Neural crest cell (in vitro differentiated cells): ENCODE measurements around the gene SLC25A39. TPM values are rescaled to one million over a fixed set of nuclear protein-coding genes. Genes with fewer than 3 reads are reported as not detected.

Experiments
- DNase-seq: peaks from one replicate; pipeline ENCODE4 v3.0.0; 2021; ENCODE audit warnings: low read depth, mixed read lengths, low spot score
- H3K27ac Mint-ChIP-seq: one replicate; pipeline ENCODE4 v1.8.0; 2021; ENCODE audit warnings: mild to moderate bottlenecking, mixed read lengths; ENCODE audit not compliant: unreplicated experiment
- H3K27me3 Mint-ChIP-seq: 2 replicates; pipeline ENCODE4 v1.8.0; 2021; ENCODE audit warnings: low read depth, mild to moderate bottlenecking, mixed read lengths
- H3K36me3 Mint-ChIP-seq: 2 replicates; pipeline ENCODE4 v1.8.0; 2021; ENCODE audit warnings: low read depth, mild to moderate bottlenecking, mixed read lengths
- H3K4me1 Mint-ChIP-seq: 2 replicates; pipeline ENCODE4 v1.8.0; 2021; ENCODE audit warnings: mixed read lengths
- H3K4me3 Mint-ChIP-seq: one replicate; pipeline ENCODE4 v1.8.0; 2021; ENCODE audit warnings: mild to moderate bottlenecking, mixed read lengths
- H3K9me3 Mint-ChIP-seq: 2 replicates; pipeline ENCODE4 v1.8.0; 2021; ENCODE audit warnings: mixed read lengths
- CTCF ChIP-seq: fragments of 200-600 bp; sonication (generic); conservative IDR thresholded peaks from 2 replicates; pipeline ENCODE4 v1.5.0; 2021; ENCODE audit warnings: antibody characterized with exemption, mild to moderate bottlenecking
- total RNA-seq: library from RNA; stranded (reverse); gene quantifications from 2 replicates; pipeline ENCODE4 v1.2.1, GENCODE V29; 2021

Gene SLC25A39
- total RNA-seq, 1 donor from 2014 or later, result 114 TPM

- DNase-seq, result no peak
- Mint-ChIP-seq H3K4me3 (no peak overlapping the region), H3K36me3 (no peaks in the 10 kb centered on the region), H3K27ac (no peak overlapping the region), H3K9me3 (no peaks in the 10 kb centered on the region), H3K27me3 (peaks cover 41% of the 10 kb centered on the region), H3K4me1 (peaks cover 12% of the 10 kb centered on the region)
- TF ChIP-seq CTCF, result no peak
Observed at GRCh38 chr17:44304651-44305050, 20.0 kb downstream of the SLC25A39 start.

- Mint-ChIP-seq H3K4me3 (no peak overlapping the region), H3K9me3 (no peaks in the 10 kb centered on the region), H3K27me3 (peaks cover 43% of the 10 kb centered on the region), H3K36me3 (no peaks in the 10 kb centered on the region), H3K27ac (no peak overlapping the region), H3K4me1 (no peaks in the 10 kb centered on the region)
- no peak for TF ChIP-seq CTCF
- no peak for DNase-seq
Observed at GRCh38 chr17:44297975-44298374, 26.6 kb downstream of the SLC25A39 start.

GRCh38 chr17:44293509-44294226 lies 31.0 kb downstream of the SLC25A39 start:
- Mint-ChIP-seq H3K4me1 (no peaks in the 10 kb centered on the region), H3K36me3 (no peaks in the 10 kb centered on the region), H3K27ac (no peak overlapping the region), H3K4me3 (no peak overlapping the region), H3K9me3 (no peaks in the 10 kb centered on the region), H3K27me3 (peaks cover 45% of the 10 kb centered on the region)
- no peak for TF ChIP-seq CTCF
- DNase-seq, result no peak

GRCh38 chr17:44287651-44288050 lies 37.0 kb downstream of the SLC25A39 start:
- no peak for DNase-seq
- Mint-ChIP-seq H3K4me3 (no peak overlapping the region), H3K27ac (no peak overlapping the region), H3K27me3 (peaks cover 33% of the 10 kb centered on the region), H3K36me3 (no peaks in the 10 kb centered on the region), H3K4me1 (no peaks in the 10 kb centered on the region), H3K9me3 (no peaks in the 10 kb centered on the region)
- no peak for TF ChIP-seq CTCF

- H3K27me3 Mint-ChIP-seq, result peaks cover 15% of the 10 kb centered on the region
- no peak for TF ChIP-seq CTCF
- no peak overlapping the region for H3K4me3 Mint-ChIP-seq
- no peaks in the 10 kb centered on the region for H3K36me3 Mint-ChIP-seq
- no peak for DNase-seq
- no peaks in the 10 kb centered on the region for H3K9me3 Mint-ChIP-seq
- no peak overlapping the region for H3K27ac Mint-ChIP-seq
- peaks cover 11% of the 10 kb centered on the region for H3K4me1 Mint-ChIP-seq
Observed at GRCh38 chr17:44284024-44284400, 40.6 kb downstream of the SLC25A39 start.
